ENCODE measurements around the gene USP7.

DNA sequence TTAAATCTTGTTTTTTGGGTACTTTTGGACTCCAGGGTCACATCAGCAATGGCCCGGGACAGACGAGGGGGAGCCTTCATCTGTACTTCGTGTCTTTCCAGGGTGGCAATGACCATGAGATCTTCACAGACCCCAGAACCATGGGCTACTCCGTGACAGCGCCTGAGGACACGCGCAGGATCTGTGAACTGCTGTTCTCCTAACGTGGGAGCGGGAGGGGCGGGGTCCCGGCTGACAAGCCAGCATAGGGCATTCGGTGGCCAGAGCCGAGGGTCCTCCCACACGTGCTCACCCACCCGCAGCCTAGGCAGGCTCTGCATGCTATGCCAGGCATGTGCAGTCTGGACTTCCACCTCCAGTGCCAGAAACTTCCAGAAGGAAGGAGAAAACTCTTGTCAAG is 116.1 kb downstream of the USP7 start:
- TF ChIP-seq, protein P1, sequence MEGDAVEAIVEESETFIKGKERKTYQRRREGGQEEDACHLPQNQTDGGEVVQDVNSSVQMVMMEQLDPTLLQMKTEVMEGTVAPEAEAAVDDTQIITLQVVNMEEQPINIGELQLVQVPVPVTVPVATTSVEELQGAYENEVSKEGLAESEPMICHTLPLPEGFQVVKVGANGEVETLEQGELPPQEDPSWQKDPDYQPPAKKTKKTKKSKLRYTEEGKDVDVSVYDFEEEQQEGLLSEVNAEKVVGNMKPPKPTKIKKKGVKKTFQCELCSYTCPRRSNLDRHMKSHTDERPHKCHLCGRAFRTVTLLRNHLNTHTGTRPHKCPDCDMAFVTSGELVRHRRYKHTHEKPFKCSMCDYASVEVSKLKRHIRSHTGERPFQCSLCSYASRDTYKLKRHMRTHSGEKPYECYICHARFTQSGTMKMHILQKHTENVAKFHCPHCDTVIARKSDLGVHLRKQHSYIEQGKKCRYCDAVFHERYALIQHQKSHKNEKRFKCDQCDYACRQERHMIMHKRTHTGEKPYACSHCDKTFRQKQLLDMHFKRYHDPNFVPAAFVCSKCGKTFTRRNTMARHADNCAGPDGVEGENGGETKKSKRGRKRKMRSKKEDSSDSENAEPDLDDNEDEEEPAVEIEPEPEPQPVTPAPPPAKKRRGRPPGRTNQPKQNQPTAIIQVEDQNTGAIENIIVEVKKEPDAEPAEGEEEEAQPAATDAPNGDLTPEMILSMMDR (IDR thresholded peaks at IDR 0.05): no peak
- no peak for TF ChIP-seq POLR2A (IDR thresholded peaks at IDR 0.05)

Measured in prostate gland (tissue), 2 donors.